Suprapubic skin (tissue), 3 donors: ENCODE results near the gene TSPAN13.

ENCODE experiments used
- CTCF ChIP-seq, 2 donors: fragments of 200-600 bp in 1 of 2; fragments of 450-650 bp in 1 of 2; sonication (generic) in 1 of 2; IDR thresholded peaks; one replicate each; pipeline ENCODE4 v1.5.1; 2016 to 2019; ENCODE audit warnings: antibody characterized with exemption in 2 of 2, mild to moderate bottlenecking in 1 of 2, moderate library complexity in 1 of 2
- EP300 ChIP-seq: sonication (generic); formaldehyde crosslinking; IDR thresholded peaks from one replicate; pipeline ENCODE4 v1.6.1; 2017; ENCODE audit warnings: antibody characterized with exemption

GRCh38 chr7:16773326-16773725, 19.8 kb downstream of the TSPAN13 start:
- TF ChIP-seq CTCF (IDR thresholded peaks at IDR 0.05) (no peak), EP300 (no peak)
